Ureter (tissue), 1 donor: ENCODE measurements around the gene APOA5. TPM values are rescaled to one million over a fixed set of nuclear protein-coding genes. Genes with fewer than 3 reads are reported as not detected.

Source experiments
- DNase-seq: peaks from one replicate; pipeline ENCODE4 v3.0.0-alpha.2; 2020; ENCODE audit warnings: low spot score
- total RNA-seq: library from RNA; stranded (reverse); gene quantifications from one replicate; pipeline ENCODE4 v1.2.4, GENCODE V29; 2023
- donor health status: DM: yes; HTN: yes; CAD: no.

Gene APOA5
- total RNA-seq, 1 donor from 2014 or later: not detected

- no peak for DNase-seq
Observed at GRCh38 chr11:116800610-116801009, 8.9 kb upstream of the APOA5 start.

- DNase-seq: no peak
Observed at GRCh38 chr11:116798368-116798767, 6.7 kb upstream of the APOA5 start.

- DNase-seq: no peak
Observed at GRCh38 chr11:116797816-116798215, 6.1 kb upstream of the APOA5 start.

GRCh38 chr11:116796548-116796947 lies 4.9 kb upstream of the APOA5 start:
- no peak for DNase-seq

GRCh38 chr11:116794851-116795250 lies 3.2 kb upstream of the APOA5 start:
- no peak for DNase-seq

GRCh38 chr11:116793772-116794097 lies 2.1 kb upstream of the APOA5 start:
- no peak for DNase-seq

GRCh38 chr11:116792869-116793771 lies 1.4 kb upstream of the APOA5 start:
- DNase-seq: no peak

GRCh38 chr11:116792144-116792868 lies 627 bp upstream of the APOA5 start:
- no peak for DNase-seq

- peak; percentile 77 for DNase-seq
Observed at GRCh38 chr11:116791002-116791812, 472 bp downstream of the APOA5 start.

- no peak for DNase-seq
Observed at GRCh38 chr11:116790167-116791001, 1.3 kb downstream of the APOA5 start.

- DNase-seq: no peak
Observed at GRCh38 chr11:116788975-116789374, 2.7 kb downstream of the APOA5 start.

GRCh38 chr11:116788534-116788933 lies 3.1 kb downstream of the APOA5 start:
- no peak for DNase-seq

- peak; percentile 89 for DNase-seq
Observed at GRCh38 chr11:116787786-116788486, 3.7 kb downstream of the APOA5 start, which contains the start of gene ZPR1. TSS of gene ZPR1 (minus strand) at chr11:116788023. CDS start at chr11:116787990, 33 bp downstream.

- DNase-seq: no peak
Observed at GRCh38 chr11:116787436-116787785, 4.3 kb downstream of the APOA5 start.

- DNase-seq: no peak
Observed at GRCh38 chr11:116786966-116787365, 4.7 kb downstream of the APOA5 start.

- no peak for DNase-seq
Observed at GRCh38 chr11:116786326-116786725, 5.4 kb downstream of the APOA5 start.

- no peak for DNase-seq
Observed at GRCh38 chr11:116782728-116783127, 9.0 kb downstream of the APOA5 start.

GRCh38 chr11:116778556-116778955 lies 13.1 kb downstream of the APOA5 start:
- DNase-seq: no peak

GRCh38 chr11:116777056-116777455 lies 14.6 kb downstream of the APOA5 start:
- no peak for DNase-seq

- no peak for DNase-seq
Observed at GRCh38 chr11:116776522-116776984, 15.1 kb downstream of the APOA5 start.

- DNase-seq: no peak
Observed at GRCh38 chr11:116775975-116776374, 15.7 kb downstream of the APOA5 start.
